ENCODE measurements around the gene CEP112. TPM values are rescaled to one million over a fixed set of nuclear protein-coding genes. Genes with fewer than 3 reads are reported as not detected.

Gene CEP112
- total and polyA plus RNA-seq, 2 of the 4 experiments (the other 2 are of a cell fraction) = 2.5 to 5.6 TPM

GRCh38 chr17:65723431-65724151 is 468.3 kb downstream of the CEP112 start:
- POLR2A ChIA-PET (ENCODE audit: unreplicated experiment) = interaction anchor here (0.5 kb wide), 1 partner anchor 27 kb away, joined by 3 read pairs; no protein-coding TSS in a partner anchor

More at GRCh38 chr17:65723431-65724151, 468.3 kb downstream of the CEP112 start:
- Histone ChIP-seq H4K8ac (ENCODE audit: low read depth in 2 of 2, low read length in 2 of 2) (no peak overlapping the region), H3K14ac (replicated peaks; ENCODE audit: low read depth, low read length) (no peak overlapping the region), H3K4ac (ENCODE audit: low read depth, low read length) (no peak overlapping the region), H3K9ac (ENCODE audit: low read depth, low read length) (no peak overlapping the region), H3K9me3 (ENCODE audit: control insufficient read depth, insufficient read depth, low read length) (no peaks in the 10 kb centered on the region), H4K5ac (ENCODE audit: low read depth, low read length) (no peak overlapping the region), H2AK5ac (ENCODE audit: low read depth, low read length) (no peak overlapping the region), H3K27me3 (ENCODE audit: control insufficient read depth, insufficient read depth, low read length) (no peaks in the 10 kb centered on the region; the same call in 1 of the 2 replicates), H3K18ac (ENCODE audit: low read depth, low read length) (no peak overlapping the region), H3K27ac (ENCODE audit: insufficient read depth, low read length) (no peak overlapping the region), H2AFZ (replicated peaks; ENCODE audit: low read length, poor library complexity) (no peak overlapping the region), H3K23ac (ENCODE audit: low read depth, low read length) (no peak overlapping the region), H3K36me3 (ENCODE audit: control insufficient read depth, insufficient read depth, low read length) (no peaks in the 10 kb centered on the region), H3K4me1 (ENCODE audit: control insufficient read depth, insufficient read depth, low read length) (no peaks in the 10 kb centered on the region), H4K20me1 (ENCODE audit: insufficient read depth, low read length) (no peaks in the 10 kb centered on the region), H3K4me2 (ENCODE audit: low read depth, low read length) (no peak overlapping the region), H2BK5ac (ENCODE audit: low read depth, low read length, poor library complexity, severe bottlenecking) (no peak overlapping the region), H2BK20ac (ENCODE audit: low read depth, low read length) (no peak overlapping the region), H2AK9ac (replicated peaks; ENCODE audit: low read depth, low read length, poor library complexity) (no peak overlapping the region), H3K79me1 (ENCODE audit: low read depth in 1 of 2, low read length in 2 of 2) (no peaks in the 10 kb centered on the region), H2BK120ac (ENCODE audit: low read depth, low read length) (no peak overlapping the region), H3K4me3 (ENCODE audit: insufficient read depth, low read depth, low read length) (no peak overlapping the region), H4K91ac (ENCODE audit: insufficient read depth, low read depth, low read length) (no peak overlapping the region), H3K56ac (ENCODE audit: extremely low read depth, insufficient read depth, low read length) (no peak overlapping the region), H2BK15ac (ENCODE audit: low read depth, low read length) (no peak overlapping the region), H3K9me1 (ENCODE audit: insufficient read depth, low read length) (no peaks in the 10 kb centered on the region)
- DNase-seq (peak; percentile 28), ATAC-seq (ENCODE audit: low read depth) (peak; percentile 29; the same call in 1 of the 2 replicates)
- dilution Hi-C loops (cut with HindIII; ENCODE audit: low sequenced_read_pairs, unreplicated experiment) (no loop called here), in situ Hi-C loops (cut with MboI; ENCODE audit: low sequenced_read_pairs) (no loop called here), intact Hi-C loops (cut with micrococcal nuclease) (no loop called here)
- TF ChIP-seq MAZ (IDR thresholded peaks at IDR 0.05; ENCODE audit: borderline replicate concordance, low read depth, low read length) = no peak
- TF ChIP-seq RCOR1 (IDR thresholded peaks at IDR 0.05; ENCODE audit: insufficient replicate concordance, low read length) = no peak
- no peak for TF ChIP-seq RFX5 (IDR thresholded peaks at IDR 0.05; ENCODE audit: low read depth, low read length)
- TF ChIP-seq, protein P1, sequence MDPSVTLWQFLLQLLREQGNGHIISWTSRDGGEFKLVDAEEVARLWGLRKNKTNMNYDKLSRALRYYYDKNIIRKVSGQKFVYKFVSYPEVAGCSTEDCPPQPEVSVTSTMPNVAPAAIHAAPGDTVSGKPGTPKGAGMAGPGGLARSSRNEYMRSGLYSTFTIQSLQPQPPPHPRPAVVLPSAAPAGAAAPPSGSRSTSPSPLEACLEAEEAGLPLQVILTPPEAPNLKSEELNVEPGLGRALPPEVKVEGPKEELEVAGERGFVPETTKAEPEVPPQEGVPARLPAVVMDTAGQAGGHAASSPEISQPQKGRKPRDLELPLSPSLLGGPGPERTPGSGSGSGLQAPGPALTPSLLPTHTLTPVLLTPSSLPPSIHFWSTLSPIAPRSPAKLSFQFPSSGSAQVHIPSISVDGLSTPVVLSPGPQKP (IDR thresholded peaks at IDR 0.05; ENCODE audit: borderline replicate concordance, low read depth, low read length) = no peak
- TF ChIP-seq SMC3 (IDR thresholded peaks at IDR 0.05; ENCODE audit: low read depth, low read length) = no peak
- no peak for TF ChIP-seq CEBPB (IDR thresholded peaks at IDR 0.05; ENCODE audit: low read depth, low read length)
- TF ChIP-seq, protein P2, sequence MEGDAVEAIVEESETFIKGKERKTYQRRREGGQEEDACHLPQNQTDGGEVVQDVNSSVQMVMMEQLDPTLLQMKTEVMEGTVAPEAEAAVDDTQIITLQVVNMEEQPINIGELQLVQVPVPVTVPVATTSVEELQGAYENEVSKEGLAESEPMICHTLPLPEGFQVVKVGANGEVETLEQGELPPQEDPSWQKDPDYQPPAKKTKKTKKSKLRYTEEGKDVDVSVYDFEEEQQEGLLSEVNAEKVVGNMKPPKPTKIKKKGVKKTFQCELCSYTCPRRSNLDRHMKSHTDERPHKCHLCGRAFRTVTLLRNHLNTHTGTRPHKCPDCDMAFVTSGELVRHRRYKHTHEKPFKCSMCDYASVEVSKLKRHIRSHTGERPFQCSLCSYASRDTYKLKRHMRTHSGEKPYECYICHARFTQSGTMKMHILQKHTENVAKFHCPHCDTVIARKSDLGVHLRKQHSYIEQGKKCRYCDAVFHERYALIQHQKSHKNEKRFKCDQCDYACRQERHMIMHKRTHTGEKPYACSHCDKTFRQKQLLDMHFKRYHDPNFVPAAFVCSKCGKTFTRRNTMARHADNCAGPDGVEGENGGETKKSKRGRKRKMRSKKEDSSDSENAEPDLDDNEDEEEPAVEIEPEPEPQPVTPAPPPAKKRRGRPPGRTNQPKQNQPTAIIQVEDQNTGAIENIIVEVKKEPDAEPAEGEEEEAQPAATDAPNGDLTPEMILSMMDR (conservative IDR thresholded peaks at IDR 0.05; ENCODE audit: low read depth, low read length) = no peak
- TF ChIP-seq CHD1 (IDR thresholded peaks at IDR 0.05; ENCODE audit: low read depth, low read length) = no peak
- TF ChIP-seq, protein P3, sequence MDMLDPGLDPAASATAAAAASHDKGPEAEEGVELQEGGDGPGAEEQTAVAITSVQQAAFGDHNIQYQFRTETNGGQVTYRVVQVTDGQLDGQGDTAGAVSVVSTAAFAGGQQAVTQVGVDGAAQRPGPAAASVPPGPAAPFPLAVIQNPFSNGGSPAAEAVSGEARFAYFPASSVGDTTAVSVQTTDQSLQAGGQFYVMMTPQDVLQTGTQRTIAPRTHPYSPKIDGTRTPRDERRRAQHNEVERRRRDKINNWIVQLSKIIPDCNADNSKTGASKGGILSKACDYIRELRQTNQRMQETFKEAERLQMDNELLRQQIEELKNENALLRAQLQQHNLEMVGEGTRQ (IDR thresholded peaks at IDR 0.05; ENCODE audit: low read depth, low read length) = no peak
- TF ChIP-seq MXI1 (IDR thresholded peaks at IDR 0.05; ENCODE audit: borderline replicate concordance, low read depth, low read length) = no peak
- TF ChIP-seq POLR2A (IDR thresholded peaks at IDR 0.05; ENCODE audit: low read depth, low read length) = no peak
- no peak for TF ChIP-seq MAFK (IDR thresholded peaks at IDR 0.05; ENCODE audit: low read depth, low read length)
- no peak for TF ChIP-seq BHLHE40 (IDR thresholded peaks at IDR 0.05; ENCODE audit: low read depth, low read length)
- TF ChIP-seq FOS (IDR thresholded peaks at IDR 0.05; ENCODE audit: low read depth, low read length) = no peak
- no peak for TF ChIP-seq RAD21 (IDR thresholded peaks at IDR 0.05; ENCODE audit: low read length)
- TF ChIP-seq NFE2L2 (IDR thresholded peaks at IDR 0.05; ENCODE audit: low read depth, low read length) = no peak
- WGBS, 2 experiments (ENCODE audit: extremely low coverage in 2 of 2, insufficient read length in 1 of 2) = 0% methylated on average over 1 of the region's 5 CpGs; no CpG with 5 or more reads in 1 of the 2 experiments
- CTCF ChIA-PET = no interaction called here
- no TSS peak for BruUV-seq (replicated peaks)

All from IMR-90 (cell line).